HG02885 (cell line): ENCODE data around the gene MRPL54.

Experiments
- ATAC-seq: cut with Tn5 transposase; IDR thresholded peaks from one replicate; pipeline ENCODE4 v1.9.1; 2021; ENCODE audit warnings: mild to moderate bottlenecking; ENCODE audit not compliant: unreplicated experiment, poor library complexity

The MRPL54 gene

DNA sequence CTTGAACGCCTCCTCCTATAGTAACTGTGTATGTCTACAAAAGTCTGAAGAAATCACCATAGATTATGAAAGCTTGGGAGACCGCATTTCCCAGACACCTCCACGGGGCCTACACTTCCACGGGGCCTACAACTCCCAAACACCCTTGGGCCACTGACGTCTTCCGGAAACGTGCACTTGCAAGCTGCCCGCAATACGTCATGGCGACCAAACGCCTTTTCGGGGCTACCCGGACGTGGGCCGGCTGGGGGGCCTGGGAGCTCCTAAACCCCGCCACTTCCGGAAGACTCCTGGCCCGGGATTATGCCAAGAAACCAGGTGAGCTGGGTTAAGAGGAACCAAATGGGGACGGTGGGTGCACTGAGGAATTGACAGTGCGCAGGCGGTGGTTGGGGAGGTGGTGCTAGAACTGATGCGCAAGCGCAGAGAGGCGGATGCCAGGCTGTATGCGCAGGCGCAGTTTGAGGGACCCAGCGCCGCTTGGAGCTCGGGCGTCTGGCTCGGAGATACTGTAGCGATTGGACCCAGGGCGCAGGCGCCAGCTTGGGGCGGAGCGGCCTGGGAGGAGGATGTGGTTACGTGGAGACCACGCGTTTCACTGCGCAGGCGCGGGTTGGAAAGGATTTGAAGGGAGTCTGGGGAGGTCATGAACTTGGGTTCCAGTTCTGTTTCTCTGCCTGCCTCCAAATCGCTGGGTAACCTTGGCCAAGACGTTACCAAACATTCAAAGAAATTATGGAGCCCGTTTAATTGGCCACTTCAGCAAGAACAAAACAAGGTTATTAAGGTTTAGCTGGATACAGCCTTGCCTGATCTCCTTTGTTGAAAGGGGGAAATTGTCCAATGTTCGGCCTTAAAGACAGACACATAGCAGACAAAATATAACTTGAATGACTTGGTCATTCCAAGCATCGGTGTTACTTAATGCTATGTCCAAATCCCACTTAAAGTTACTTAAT is at the start of gene MRPL54:
TSS of gene MRPL54 (plus strand) at position 182 of the 959 bp plus-strand sequence. CDS start at position 201, 19 bp downstream.
- ATAC-seq, result peak; percentile 78

DNA sequence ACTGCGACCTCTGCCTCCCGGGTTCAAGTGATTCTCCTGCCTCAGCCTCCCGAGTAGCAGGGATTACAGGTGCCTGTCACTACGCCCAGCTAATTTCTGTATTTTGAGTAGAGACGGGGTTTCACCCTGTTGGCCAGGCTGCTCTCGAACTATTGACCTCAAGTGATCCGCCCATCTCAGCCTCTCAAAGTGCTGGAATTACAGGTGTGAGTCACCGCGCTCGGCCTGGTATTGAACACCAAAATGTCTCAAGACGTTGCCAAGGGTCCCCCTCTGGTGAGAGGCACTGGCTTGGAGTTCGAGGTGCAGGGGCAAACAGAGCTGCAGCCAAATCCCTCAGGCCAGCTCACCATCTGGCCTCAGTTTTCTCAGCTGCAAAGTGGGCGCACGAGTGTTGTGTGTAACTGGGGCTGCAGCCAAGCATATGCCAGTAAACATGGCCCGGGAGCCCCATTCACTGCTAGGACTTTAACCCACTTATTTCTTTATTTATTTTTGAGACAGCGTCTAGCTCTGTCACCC is 46.3 kb upstream of the MRPL54 start:
- ATAC-seq, result no peak

- ATAC-seq, result no peak
Measured at GRCh38 chr19:3719868-3720267, 42.6 kb upstream of the MRPL54 start.

- no peak for ATAC-seq
Measured at GRCh38 chr19:3720349-3720917, 42.0 kb upstream of the MRPL54 start.

GRCh38 chr19:3721131-3721886 is 41.2 kb upstream of the MRPL54 start:
- no peak for ATAC-seq

DNA sequence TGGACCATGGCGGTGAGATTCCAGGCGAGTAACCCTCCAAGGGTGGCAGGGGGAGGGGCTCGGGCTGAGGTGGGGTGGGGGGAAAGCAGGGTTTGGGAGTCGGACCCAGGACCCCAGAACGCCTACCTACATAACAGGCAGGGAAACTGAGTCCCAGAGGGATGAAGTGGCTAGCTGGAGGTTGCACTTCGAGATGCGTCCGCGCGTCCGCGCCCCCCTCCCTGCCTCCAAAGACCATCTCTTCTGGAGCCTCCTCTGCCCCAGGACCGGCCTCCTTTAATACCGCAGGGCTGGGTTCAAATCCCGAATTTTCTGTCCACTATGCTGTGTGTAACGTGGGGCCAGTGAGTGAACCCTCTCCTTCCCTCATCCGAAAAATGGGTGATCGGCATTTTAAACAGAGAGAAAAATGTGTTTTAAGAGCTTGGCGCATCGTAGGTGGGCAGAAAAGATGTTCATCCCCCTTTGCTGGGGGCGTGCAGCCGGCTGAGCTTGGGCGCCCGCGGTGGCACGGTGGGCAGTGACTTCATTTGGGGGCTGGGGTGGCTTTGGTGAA is 40.5 kb upstream of the MRPL54 start:
- no peak for ATAC-seq

DNA sequence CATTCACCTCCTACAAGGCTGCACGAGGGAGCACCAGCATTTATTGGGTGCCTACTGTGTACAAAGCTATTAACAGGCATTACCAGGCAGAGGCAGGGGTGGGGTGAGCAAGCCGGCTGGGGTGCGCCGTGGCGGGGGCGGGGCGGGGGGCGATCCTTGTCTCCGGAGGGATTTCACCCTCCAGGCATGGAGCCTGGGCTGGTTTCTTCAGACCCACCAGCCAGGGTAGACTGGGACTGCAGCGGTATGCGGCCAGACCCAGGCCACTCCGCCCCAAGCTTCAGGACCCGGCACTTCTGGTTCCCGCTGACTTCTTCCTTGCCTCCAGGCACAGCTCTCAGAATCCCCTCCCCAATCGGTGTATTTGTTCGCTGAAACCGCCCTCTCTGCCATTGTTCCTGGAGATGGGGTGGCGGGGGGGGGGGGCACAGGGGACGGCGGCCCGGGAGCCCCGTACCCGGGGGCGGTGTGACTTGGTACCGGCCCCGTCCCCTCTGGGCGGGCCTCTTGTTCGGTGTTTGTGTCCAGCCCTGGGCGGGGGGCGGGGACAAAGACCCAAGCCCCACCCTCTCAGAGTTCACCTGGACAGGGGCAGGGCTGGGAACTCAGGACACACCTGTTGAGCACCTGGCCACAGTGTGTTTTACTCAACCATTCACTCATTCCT is 39.9 kb upstream of the MRPL54 start:
- ATAC-seq, result no peak

DNA sequence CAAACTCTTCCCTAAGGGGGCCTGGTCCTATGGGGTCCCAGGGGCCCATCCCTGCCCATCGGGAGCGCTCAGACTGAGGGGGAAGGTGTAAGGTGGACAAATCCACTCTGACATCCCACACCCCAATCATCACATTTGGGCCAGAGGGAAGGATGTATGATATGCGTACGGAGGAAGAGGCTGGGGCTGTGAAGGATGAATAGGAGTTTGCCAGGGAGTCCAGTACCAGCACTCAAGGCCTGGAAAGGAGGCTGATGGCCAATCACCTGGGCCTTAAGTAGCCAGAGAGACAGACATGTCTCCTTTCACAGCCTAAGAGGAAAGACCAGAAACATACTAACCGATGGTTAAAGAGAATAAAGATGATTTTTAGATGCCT is 39.4 kb upstream of the MRPL54 start:
- no peak for ATAC-seq

- no peak for ATAC-seq
Measured at GRCh38 chr19:3723883-3724282, 38.6 kb upstream of the MRPL54 start.

DNA sequence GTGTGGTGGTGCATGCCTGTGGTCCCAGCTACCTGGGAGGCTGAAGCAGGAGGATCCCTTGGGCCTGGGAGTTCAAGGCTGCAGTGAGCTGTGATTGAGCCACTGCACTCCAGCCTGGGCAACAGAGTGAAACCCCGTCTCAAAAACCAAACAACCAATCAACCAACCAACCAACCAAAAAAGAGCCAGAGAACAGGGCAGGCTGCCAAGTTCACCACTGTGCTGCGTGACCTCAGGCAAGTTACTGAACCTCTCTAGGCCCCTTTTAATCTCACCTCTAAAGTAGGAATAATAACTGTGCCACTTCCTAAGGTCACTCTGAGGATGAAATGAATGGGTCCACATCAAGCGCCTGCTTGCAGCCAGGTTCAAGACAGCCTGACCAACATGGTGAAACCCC is 37.4 kb upstream of the MRPL54 start:
- no peak for ATAC-seq

- no peak for ATAC-seq
Measured at GRCh38 chr19:3725640-3726310, 36.7 kb upstream of the MRPL54 start.

- ATAC-seq, result no peak
Measured at GRCh38 chr19:3730457-3730958, 32.0 kb upstream of the MRPL54 start.

GRCh38 chr19:3732108-3732507 is 30.4 kb upstream of the MRPL54 start:
- ATAC-seq, result no peak

- no peak for ATAC-seq
Measured at GRCh38 chr19:3733549-3734309, 28.8 kb upstream of the MRPL54 start.

DNA sequence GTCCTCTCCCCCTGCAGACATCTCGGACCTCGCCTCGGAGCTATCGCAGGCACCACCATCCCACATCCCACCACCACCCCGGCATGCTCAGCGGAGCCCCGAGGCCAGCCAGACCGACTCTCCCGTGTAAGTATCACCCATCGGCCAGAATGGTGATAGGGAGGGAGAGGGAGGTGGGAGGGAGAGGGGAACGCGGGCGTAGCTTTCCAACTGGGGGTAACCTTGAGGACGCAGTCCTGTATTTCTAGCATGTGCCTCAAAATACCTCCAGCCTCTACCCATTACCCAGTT is 28.2 kb upstream of the MRPL54 start:
- no peak for ATAC-seq

GRCh38 chr19:3736106-3736724 is 26.3 kb upstream of the MRPL54 start:
- no peak for ATAC-seq

DNA sequence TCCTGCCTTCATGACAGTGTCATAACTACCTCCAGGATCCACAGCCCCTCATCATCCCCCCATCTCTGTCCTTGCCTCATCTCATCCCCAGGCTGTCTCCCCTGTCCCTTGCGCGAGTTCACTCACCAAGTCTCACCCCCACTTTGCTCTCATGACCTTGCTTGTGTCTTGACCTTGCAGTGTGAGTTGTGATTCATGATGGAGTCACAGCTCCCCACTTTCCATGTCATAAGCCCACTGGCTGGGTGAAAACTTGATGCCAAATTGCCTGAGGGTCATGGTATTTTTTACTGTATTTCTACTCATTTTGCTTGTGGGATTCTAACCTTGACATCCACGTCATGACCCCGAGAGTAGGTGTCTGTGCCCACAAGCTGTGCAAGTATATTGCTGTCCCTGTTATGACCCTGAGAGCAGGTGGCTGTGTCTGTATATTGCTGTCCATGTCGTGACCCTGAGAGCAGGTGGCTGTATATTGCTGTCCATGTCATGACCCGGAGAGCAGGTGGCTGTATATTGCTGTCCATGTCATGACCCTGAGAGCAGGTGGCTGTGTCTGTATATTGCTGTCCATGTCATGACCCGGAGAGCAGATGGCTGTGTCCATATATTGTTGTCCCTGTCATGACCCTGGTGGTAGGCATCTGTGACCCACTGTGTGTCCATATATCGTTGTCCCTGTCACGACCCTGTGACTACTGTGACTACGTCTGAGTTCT is 24.8 kb upstream of the MRPL54 start:
- ATAC-seq, result no peak
